Measurements from ENCODE around the gene ST3GAL4. TPM values are rescaled to one million over a fixed set of nuclear protein-coding genes. Genes with fewer than 3 reads are reported as not detected.

Gene ST3GAL4
- total and polyA plus RNA-seq, 9 of the 15 experiments (the other 6 are each of a cell fraction or from before 2014, with no cell fraction given): 0.27 to 22.9 (median 10.5) TPM

- no peak for TF ChIP-seq SMARCB1 (IDR thresholded peaks at IDR 0.05; ENCODE audit: insufficient read length, low read depth)
- no peak for TF ChIP-seq CEBPZ (IDR thresholded peaks at IDR 0.05; ENCODE audit: borderline replicate concordance, low read depth, low read length)
- no peak for TF ChIP-seq CTCFL (IDR thresholded peaks at IDR 0.05; ENCODE audit: borderline replicate concordance, insufficient read depth, low read depth, low read length, poor library complexity, severe bottlenecking)
- TF ChIP-seq ELF2 (CRISPR knock-in tag; IDR thresholded peaks at IDR 0.05): no peak
- TF ChIP-seq E2F3 (CRISPR knock-in tag; IDR thresholded peaks at IDR 0.05): no peak
- no peak for TF ChIP-seq ZBTB1 (CRISPR knock-in tag; IDR thresholded peaks at IDR 0.05; ENCODE audit: borderline replicate concordance, low read depth)
- no peak for TF ChIP-seq POLR2AphosphoS5 (IDR thresholded peaks at IDR 0.05; ENCODE audit: control insufficient read depth, insufficient read depth, low read depth, low read length)
- TF ChIP-seq ZNF764 (CRISPR knock-in tag; IDR thresholded peaks at IDR 0.05; ENCODE audit: low read depth): no peak
- no peak for TF ChIP-seq CREM (IDR thresholded peaks at IDR 0.05; ENCODE audit: low read depth)
- no peak for TF ChIP-seq BRF1 (IDR thresholded peaks at IDR 0.05; ENCODE audit: borderline replicate concordance, extremely low read depth, insufficient read length)
Measured at GRCh38 chr11:126461096-126461440, 105.6 kb downstream of the ST3GAL4 start (continued).

All from K562 (cell line).